Stimulated activated memory B cell treated with anti-CD40 and anti-IgM and Interleukin-4, amounts not matched to agents 10 μg/mL and 1 μg/mL and 100 μg/mL, for 72 hours (primary cell): ENCODE measurements around the gene CYP27A1.

ENCODE experiments used
- ATAC-seq: fragments of 150-1000 bp; cut with Tn5 transposase; 2 replicates; pipeline ENCODE4 v1.10.0; 2021
- H3K27ac Mint-ChIP-seq: one replicate; pipeline ENCODE4 v1.8.0; 2022; ENCODE audit warnings: mild to moderate bottlenecking, mixed read lengths
- H3K27me3 Mint-ChIP-seq: one replicate; pipeline ENCODE4 v1.8.0; 2022; ENCODE audit warnings: mixed read lengths
- H3K36me3 Mint-ChIP-seq: one replicate; pipeline ENCODE4 v1.8.0; 2022; ENCODE audit warnings: mixed read lengths
- H3K4me1 Mint-ChIP-seq: one replicate; pipeline ENCODE4 v1.8.0; 2022; ENCODE audit warnings: mixed read lengths
- H3K4me3 Mint-ChIP-seq: one replicate; pipeline ENCODE4 v1.8.0; 2022; ENCODE audit warnings: mild to moderate bottlenecking, moderate library complexity, mixed read lengths
- H3K9me3 Mint-ChIP-seq: one replicate; pipeline ENCODE4 v1.8.0; 2022; ENCODE audit warnings: mixed read lengths

CYP27A1 gene

DNA sequence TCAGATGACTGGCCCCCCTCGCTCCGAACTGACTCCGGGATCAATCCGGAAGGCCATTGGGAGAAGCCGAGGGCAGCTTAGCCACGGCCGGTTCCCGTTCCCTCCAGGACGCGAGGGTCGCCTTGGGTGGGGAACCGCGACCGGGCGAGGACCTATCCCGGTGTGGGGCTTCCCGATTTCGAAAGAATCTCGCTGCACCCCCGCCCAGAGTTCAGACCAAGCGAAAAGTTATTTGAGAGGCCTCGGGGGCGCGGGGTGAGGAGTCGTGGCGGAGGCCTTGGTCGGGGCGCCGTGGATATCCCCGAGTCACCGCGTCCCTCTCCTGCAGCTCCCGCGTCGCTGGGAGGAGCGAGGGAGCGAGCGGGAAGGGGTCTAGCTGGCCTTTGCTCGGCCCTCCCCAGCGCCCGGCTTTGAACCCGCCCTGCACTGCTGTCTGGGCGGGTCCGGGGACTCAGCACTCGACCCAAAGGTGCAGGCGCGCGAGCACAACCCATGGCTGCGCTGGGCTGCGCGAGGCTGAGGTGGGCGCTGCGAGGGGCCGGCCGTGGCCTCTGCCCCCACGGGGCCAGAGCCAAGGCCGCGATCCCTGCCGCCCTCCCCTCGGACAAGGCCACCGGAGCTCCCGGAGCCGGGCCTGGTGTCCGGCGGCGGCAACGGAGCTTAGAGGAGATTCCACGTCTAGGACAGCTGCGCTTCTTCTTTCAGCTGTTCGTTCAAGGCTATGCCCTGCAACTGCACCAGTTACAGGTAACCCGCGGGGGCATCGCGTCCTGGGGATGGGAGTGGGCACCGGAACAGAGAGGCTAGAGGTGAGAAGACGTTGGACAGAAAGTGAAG is at the start of gene CYP27A1:
TSS of gene CYP27A1 (plus strand) at position 457 of the 837 bp plus-strand sequence. CDS start at position 493, 36 bp downstream.
- H3K27me3 Mint-ChIP-seq: peaks cover 44% of the 10 kb centered on the region
- no peak within 1 kb of the TSS for H3K4me3 Mint-ChIP-seq
- H3K36me3 Mint-ChIP-seq: peaks cover 19% of the 10 kb centered on the region
- no peaks in the 10 kb centered on the region for H3K4me1 Mint-ChIP-seq
- peak; percentile 41 for ATAC-seq
- no peak within 1 kb of the TSS for H3K27ac Mint-ChIP-seq
- peaks cover 4% of the 10 kb centered on the region for H3K9me3 Mint-ChIP-seq

DNA sequence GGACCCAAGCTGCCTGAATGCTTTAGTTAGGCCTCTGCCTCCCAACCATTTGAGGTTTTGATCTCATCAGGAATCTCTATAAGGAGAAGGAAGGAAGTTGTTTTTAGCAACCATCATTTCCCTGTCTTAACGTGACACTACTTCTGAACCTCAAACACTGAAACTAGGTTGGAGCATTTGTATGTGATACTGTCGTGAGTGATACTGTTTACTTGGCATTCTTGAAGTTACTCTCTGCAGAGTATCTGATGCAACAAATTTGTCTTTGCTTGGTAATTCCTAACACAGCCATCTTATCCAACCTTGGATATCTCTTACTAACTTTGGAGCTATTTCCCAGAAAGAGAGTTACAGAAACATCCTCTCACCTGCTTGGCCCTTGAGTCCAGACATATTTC is 49.2 kb upstream of the CYP27A1 start:
- Mint-ChIP-seq H3K4me3 (no peak overlapping the region), H3K9me3 (peaks cover 1% of the 10 kb centered on the region), H3K36me3 (peaks cover 56% of the 10 kb centered on the region), H3K4me1 (peaks cover 18% of the 10 kb centered on the region), H3K27me3 (no peaks in the 10 kb centered on the region), H3K27ac (no peak overlapping the region)
- ATAC-seq: no peak

DNA sequence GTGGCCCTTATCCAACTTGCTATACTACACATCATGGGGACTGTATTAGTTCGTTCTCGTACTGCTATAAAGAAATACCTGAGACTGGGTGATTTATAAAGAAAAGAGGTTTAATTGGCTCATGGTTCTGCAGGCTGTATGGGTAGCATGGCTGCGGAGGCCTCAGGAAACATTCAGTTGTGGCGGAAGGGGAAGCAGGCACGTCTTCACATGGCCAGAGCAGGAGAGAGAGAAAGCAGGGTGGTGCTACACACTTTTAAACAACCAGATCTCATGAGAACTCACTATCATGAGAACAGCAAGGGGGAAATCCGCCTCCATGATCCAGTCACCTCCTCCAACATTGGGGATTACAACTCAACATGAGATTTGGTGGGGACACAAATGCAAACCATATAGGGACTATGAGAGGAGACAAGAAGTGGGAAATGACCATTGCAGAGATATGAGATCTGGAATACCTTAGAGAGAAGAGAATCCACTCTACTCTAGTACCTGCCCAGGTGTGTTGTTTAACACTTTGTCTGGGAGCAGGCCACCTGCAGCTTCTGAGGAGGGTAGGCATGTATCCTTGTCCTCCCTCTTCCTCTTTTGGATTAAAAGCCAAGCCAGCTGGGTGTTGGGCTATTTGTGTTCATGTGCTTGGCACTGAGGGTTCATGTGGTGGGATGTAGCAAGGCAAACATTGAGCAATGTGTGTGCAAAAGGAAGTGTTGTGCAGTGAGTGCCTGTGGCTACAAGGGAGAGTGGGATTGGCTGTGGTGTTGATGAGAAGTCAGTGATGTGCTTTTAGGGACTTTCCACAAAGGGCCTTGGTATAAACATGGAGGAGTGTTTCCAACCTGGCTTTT is 48.6 kb upstream of the CYP27A1 start:
- Mint-ChIP-seq H3K36me3 (peaks cover 60% of the 10 kb centered on the region), H3K4me1 (peaks cover 18% of the 10 kb centered on the region), H3K9me3 (no peaks in the 10 kb centered on the region), H3K4me3 (no peak overlapping the region), H3K27ac (no peak overlapping the region), H3K27me3 (no peaks in the 10 kb centered on the region)
- no peak for ATAC-seq

- no peaks in the 10 kb centered on the region for H3K27me3 Mint-ChIP-seq
- H3K4me3 Mint-ChIP-seq: no peak overlapping the region
- H3K27ac Mint-ChIP-seq: no peak overlapping the region
- ATAC-seq: no peak
- peaks cover 64% of the 10 kb centered on the region for H3K36me3 Mint-ChIP-seq
- peaks cover 18% of the 10 kb centered on the region for H3K4me1 Mint-ChIP-seq
- H3K9me3 Mint-ChIP-seq: no peaks in the 10 kb centered on the region
These were observed 47.6 kb upstream of the CYP27A1 start for GRCh38 chr2:218734190-218734975.

DNA sequence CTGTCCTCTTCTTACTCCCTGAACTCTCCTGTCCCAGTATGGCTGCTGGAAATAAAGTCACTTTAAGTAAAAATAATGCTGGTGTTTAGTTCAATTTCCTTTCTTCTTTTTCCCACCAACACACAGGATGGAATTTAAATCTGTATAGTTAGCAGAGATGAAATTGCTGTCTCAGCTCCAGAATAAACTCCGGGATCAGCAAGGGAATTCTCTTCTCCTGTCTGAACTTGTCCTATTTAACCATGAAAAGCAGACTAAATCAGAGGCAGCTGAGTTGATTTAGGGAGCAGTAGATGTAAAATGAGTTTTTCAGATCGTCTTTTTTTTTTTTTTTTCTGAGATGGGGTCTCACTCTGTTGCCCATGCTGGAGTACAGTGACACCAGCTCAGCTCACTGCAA is 45.4 kb upstream of the CYP27A1 start:
- H3K36me3 Mint-ChIP-seq: peaks cover 71% of the 10 kb centered on the region
- H3K27ac Mint-ChIP-seq: no peak overlapping the region
- no peaks in the 10 kb centered on the region for H3K9me3 Mint-ChIP-seq
- no peak overlapping the region for H3K4me3 Mint-ChIP-seq
- no peak for ATAC-seq
- H3K27me3 Mint-ChIP-seq: no peaks in the 10 kb centered on the region
- peaks cover 18% of the 10 kb centered on the region for H3K4me1 Mint-ChIP-seq

- H3K27me3 Mint-ChIP-seq: no peaks in the 10 kb centered on the region
- peak overlapping the region; percentile 60 for H3K27ac Mint-ChIP-seq
- H3K4me1 Mint-ChIP-seq: peaks cover 24% of the 10 kb centered on the region
- ATAC-seq: peak; percentile 85
- no peak overlapping the region for H3K4me3 Mint-ChIP-seq
- peaks cover 75% of the 10 kb centered on the region for H3K36me3 Mint-ChIP-seq
- H3K9me3 Mint-ChIP-seq: no peaks in the 10 kb centered on the region
These were observed 38.9 kb upstream of the CYP27A1 start for GRCh38 chr2:218743068-218743467.

GRCh38 chr2:218744615-218745014 is 37.3 kb upstream of the CYP27A1 start:
- Mint-ChIP-seq H3K9me3 (no peaks in the 10 kb centered on the region), H3K36me3 (peaks cover 77% of the 10 kb centered on the region), H3K27ac (peak overlapping the region; percentile 75), H3K4me3 (no peak overlapping the region), H3K27me3 (no peaks in the 10 kb centered on the region), H3K4me1 (peaks cover 24% of the 10 kb centered on the region)
- ATAC-seq: peak; percentile 66

- Mint-ChIP-seq H3K4me3 (no peak overlapping the region), H3K4me1 (peaks cover 24% of the 10 kb centered on the region), H3K36me3 (peaks cover 71% of the 10 kb centered on the region)
These were observed 36.8 kb upstream of the CYP27A1 start for GRCh38 chr2:218745160-218745558.

GRCh38 chr2:218745559-218746469 is 36.1 kb upstream of the CYP27A1 start:
- ATAC-seq: no peak
- peaks cover 24% of the 10 kb centered on the region for H3K4me1 Mint-ChIP-seq
- peak overlapping the region; percentile 75 for H3K27ac Mint-ChIP-seq
- no peaks in the 10 kb centered on the region for H3K27me3 Mint-ChIP-seq
- H3K9me3 Mint-ChIP-seq: no peaks in the 10 kb centered on the region
- peaks cover 71% of the 10 kb centered on the region for H3K36me3 Mint-ChIP-seq
- no peak overlapping the region for H3K4me3 Mint-ChIP-seq

More at GRCh38 chr2:218745160-218745558, 36.8 kb upstream of the CYP27A1 start:
- Mint-ChIP-seq H3K9me3 (no peaks in the 10 kb centered on the region), H3K27ac (peak overlapping the region; percentile 75), H3K27me3 (no peaks in the 10 kb centered on the region)
- peak; percentile 80 for ATAC-seq

DNA sequence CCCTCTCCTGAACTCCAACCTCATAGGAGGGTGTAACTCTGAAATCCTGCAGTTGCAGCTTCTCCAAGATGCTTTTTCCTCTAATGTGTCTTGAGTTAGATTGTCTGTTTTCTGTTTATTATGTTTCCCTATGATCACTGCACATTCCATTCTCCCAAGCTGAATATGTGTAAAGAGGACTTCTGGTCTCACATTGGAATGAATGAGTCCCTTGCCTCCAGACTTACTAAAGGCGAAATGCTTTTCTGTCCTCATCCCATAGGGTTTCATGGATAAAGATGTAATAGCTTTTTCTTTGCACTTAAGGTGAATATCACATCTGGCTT is 35.5 kb upstream of the CYP27A1 start:
- H3K27me3 Mint-ChIP-seq: no peaks in the 10 kb centered on the region
- no peak for ATAC-seq
- H3K4me3 Mint-ChIP-seq: no peak overlapping the region
- no peak overlapping the region for H3K27ac Mint-ChIP-seq
- peaks cover 75% of the 10 kb centered on the region for H3K36me3 Mint-ChIP-seq
- peaks cover 24% of the 10 kb centered on the region for H3K4me1 Mint-ChIP-seq
- H3K9me3 Mint-ChIP-seq: no peaks in the 10 kb centered on the region

- Mint-ChIP-seq H3K27me3 (no peaks in the 10 kb centered on the region), H3K9me3 (no peaks in the 10 kb centered on the region), H3K4me1 (peaks cover 24% of the 10 kb centered on the region), H3K27ac (no peak overlapping the region), H3K36me3 (peaks cover 79% of the 10 kb centered on the region), H3K4me3 (no peak overlapping the region)
- ATAC-seq: no peak
These were observed 35.0 kb upstream of the CYP27A1 start for GRCh38 chr2:218746960-218747359.

- Mint-ChIP-seq H3K9me3 (no peaks in the 10 kb centered on the region), H3K4me1 (peaks cover 16% of the 10 kb centered on the region), H3K36me3 (peaks cover 89% of the 10 kb centered on the region), H3K27ac (no peak overlapping the region), H3K27me3 (no peaks in the 10 kb centered on the region), H3K4me3 (no peak overlapping the region)
- no peak for ATAC-seq
These were observed 33.1 kb upstream of the CYP27A1 start for GRCh38 chr2:218748741-218749441.

GRCh38 chr2:218754201-218754600 is 27.7 kb upstream of the CYP27A1 start:
- Mint-ChIP-seq H3K36me3 (peaks cover 71% of the 10 kb centered on the region), H3K9me3 (no peaks in the 10 kb centered on the region), H3K27me3 (no peaks in the 10 kb centered on the region), H3K4me1 (no peaks in the 10 kb centered on the region), H3K4me3 (no peak overlapping the region), H3K27ac (no peak overlapping the region)
- ATAC-seq: no peak

- Mint-ChIP-seq H3K9me3 (no peaks in the 10 kb centered on the region), H3K4me1 (no peaks in the 10 kb centered on the region), H3K4me3 (no peak overlapping the region), H3K27ac (no peak overlapping the region), H3K27me3 (no peaks in the 10 kb centered on the region), H3K36me3 (peaks cover 67% of the 10 kb centered on the region)
- ATAC-seq: no peak
These were observed 27.2 kb upstream of the CYP27A1 start for GRCh38 chr2:218754781-218755180.
